Measurements from ENCODE around the gene RNU4-1. TPM values are rescaled to one million over a fixed set of nuclear protein-coding genes. Genes with fewer than 3 reads are reported as not detected.

The RNU4-1 gene
- total and polyA plus RNA-seq, 10 of the 15 experiments (the other 5 are each of a cell fraction or from before 2014, with no cell fraction given), result under 0.01 to 15,332 (median 7.1) TPM; not detected in 3

- Histone ChIP-seq H3K4me3 (no peak overlapping the region), H3K9me3 (replicated peaks; ENCODE audit: control insufficient read depth, insufficient read depth, low read length) (no peaks in the 10 kb centered on the region), H4K20me1 (ENCODE audit: control insufficient read depth, insufficient read depth) (no peaks in the 10 kb centered on the region), H3K79me2 (ENCODE audit: control insufficient read depth, insufficient read depth, low read length) (no peaks in the 10 kb centered on the region), H3K36me3 (ENCODE audit: control insufficient read depth in 2 of 2, insufficient read depth in 2 of 2, low read length in 1 of 2) (no peaks in the 10 kb centered on the region), H3K27me3 (replicated peaks in 1 of 2; ENCODE audit: control insufficient read depth in 2 of 2, insufficient read depth in 2 of 2, low read length in 1 of 2) (no peaks in the 10 kb centered on the region), H3K4me2 (ENCODE audit: control insufficient read depth, insufficient read depth) (no peak overlapping the region), H3K9ac (ENCODE audit: control insufficient read depth, insufficient read depth, low read length) (no peak overlapping the region), H3K27ac (ENCODE audit: control insufficient read depth, insufficient read depth) (no peak overlapping the region), H3K4me1 (ENCODE audit: control insufficient read depth, insufficient read depth, low read length) (no peaks in the 10 kb centered on the region), H2AFZ (ENCODE audit: control insufficient read depth, low read depth, low read length) (no peak overlapping the region)
- intact Hi-C loops (cut with micrococcal nuclease; ENCODE audit: unreplicated experiment), result no loop called here
- DNase-seq (ENCODE audit: low read depth, low spot score), result no peak
- ATAC-seq, result no peak
- whole genome bisulfite sequencing (ENCODE audit: insufficient coverage, insufficient replicate concordance, low lambda C conversion rate, missing lambda C conversion rate), result 50% methylated on average over 3 of the region's 3 CpGs
- BruUV-seq (replicated peaks), result no TSS peak
- CTCF ChIA-PET, result interaction anchor here (1.3 kb wide), 1 partner anchor 56 kb away, joined by 4 read pairs; no protein-coding TSS in a partner anchor
- TF ChIP-seq CHD2 (IDR thresholded peaks at IDR 0.05; ENCODE audit: borderline replicate concordance, low read depth, low read length), result no peak
- no peak for TF ChIP-seq ASH2L (IDR thresholded peaks at IDR 0.05; ENCODE audit: borderline replicate concordance, low read depth)
- no peak for FAIRE-seq
- RAD21 ChIA-PET (ENCODE audit: unreplicated experiment), result interaction anchor here (1.2 kb wide), 1 partner anchor 42 kb away, joined by 3 read pairs; no protein-coding TSS in a partner anchor
- POLR2A ChIA-PET, result interaction anchor here (0.7 kb wide), 1 partner anchor 664 kb away, joined by 3 read pairs; no protein-coding TSS in a partner anchor
- SMC1A ChIA-PET (ENCODE audit: uncharacterized antibody, unreplicated experiment), result no interaction called here
- in situ Hi-C loops (cut with MboI), result no loop called here
Measured at GRCh38 chr12:120284381-120284780, 8.7 kb downstream of the RNU4-1 start.

- no peak overlapping the region for H3K27ac ChIP-seq (ENCODE audit: control insufficient read depth, insufficient read depth)
- H3K4me3 ChIP-seq, result no peak overlapping the region
- FAIRE-seq (no peak), ATAC-seq (no peak), DNase-seq (ENCODE audit: low read depth, low spot score) (no peak)
- no peaks in the 10 kb centered on the region for H3K36me3 ChIP-seq (ENCODE audit: control insufficient read depth in 2 of 2, insufficient read depth in 2 of 2, low read length in 1 of 2)
- H2AFZ ChIP-seq (ENCODE audit: control insufficient read depth, low read depth, low read length), result no peak overlapping the region
- RAD21 ChIA-PET (ENCODE audit: unreplicated experiment), result interaction anchor here (0.7 kb wide), 1 partner anchor 55 kb away, joined by 3 read pairs; no protein-coding TSS in a partner anchor
- intact Hi-C loops (cut with micrococcal nuclease; ENCODE audit: unreplicated experiment) (no loop called here), in situ Hi-C loops (cut with MboI) (no loop called here)
- H3K4me2 ChIP-seq (ENCODE audit: control insufficient read depth, insufficient read depth), result no peak overlapping the region
- POLR2A ChIA-PET, result interaction anchor here (0.6 to 1.3 kb wide), 2 partner anchors 8 to 265 kb away, joined by 3 to 6 read pairs; partner anchors contain the start of gene RNU4-2
- no peak overlapping the region for H3K9ac ChIP-seq (ENCODE audit: control insufficient read depth, insufficient read depth, low read length)
- no peaks in the 10 kb centered on the region for H3K4me1 ChIP-seq (ENCODE audit: control insufficient read depth, insufficient read depth, low read length)
- no peaks in the 10 kb centered on the region for H3K27me3 ChIP-seq (replicated peaks in 1 of 2; ENCODE audit: control insufficient read depth in 2 of 2, insufficient read depth in 2 of 2, low read length in 1 of 2)
- H3K79me2 ChIP-seq (ENCODE audit: control insufficient read depth, insufficient read depth, low read length), result no peaks in the 10 kb centered on the region
- no peaks in the 10 kb centered on the region for H4K20me1 ChIP-seq (ENCODE audit: control insufficient read depth, insufficient read depth)
- no TSS peak for BruUV-seq (replicated peaks)
- 75% methylated on average over 7 of the region's 7 CpGs for WGBS (ENCODE audit: insufficient coverage, insufficient replicate concordance, low lambda C conversion rate, missing lambda C conversion rate)
- CTCF ChIA-PET, result no interaction called here
- H3K9me3 ChIP-seq (replicated peaks; ENCODE audit: control insufficient read depth, insufficient read depth, low read length), result no peaks in the 10 kb centered on the region
- SMC1A ChIA-PET (ENCODE audit: uncharacterized antibody, unreplicated experiment), result interaction anchor here (0.6 to 1.1 kb wide), 2 partner anchors 8 to 123 kb away, joined by 3 read pairs; partner anchors contain the start of gene RNU4-2
- no peak for TF ChIP-seq WRNIP1 (IDR thresholded peaks at IDR 0.05; ENCODE audit: borderline replicate concordance, low read depth, low read length)
- TF ChIP-seq DPF2 (IDR thresholded peaks at IDR 0.05), result no peak
- TF ChIP-seq SMC3 (IDR thresholded peaks at IDR 0.05; ENCODE audit: borderline replicate concordance, low read length), result no peak
- no peak for TF ChIP-seq EZH2 (IDR thresholded peaks at IDR 0.05; ENCODE audit: borderline replicate concordance, control insufficient read depth, low read depth, low read length)
- TF ChIP-seq ZBTB33 (IDR thresholded peaks at IDR 0.05), result no peak
- no peak for TF ChIP-seq CBFB (IDR thresholded peaks at IDR 0.05; ENCODE audit: low read depth)
- TF ChIP-seq NRF1 (conservative IDR thresholded peaks at IDR 0.05; ENCODE audit: low read depth, low read length), result no peak
- TF ChIP-seq CHD1 (IDR thresholded peaks at IDR 0.05; ENCODE audit: low read depth, low read length), result no peak
- TF ChIP-seq RCOR1 (conservative IDR thresholded peaks at IDR 0.05; ENCODE audit: low read depth, low read length), result no peak
- no peak for TF ChIP-seq MYC (IDR thresholded peaks at IDR 0.05; ENCODE audit: insufficient read depth, insufficient read length, insufficient replicate concordance, low read length, severe bottlenecking)
- TF ChIP-seq SMAD5 (IDR thresholded peaks at IDR 0.05; ENCODE audit: low read depth), result no peak
- TF ChIP-seq SMAD1 (IDR thresholded peaks at IDR 0.05; ENCODE audit: low read depth, partially characterized antibody), result no peak
- TF ChIP-seq USF2 (IDR thresholded peaks at IDR 0.05; ENCODE audit: borderline replicate concordance, low read depth, low read length), result no peak
- no peak for TF ChIP-seq STAT1 (conservative IDR thresholded peaks at IDR 0.05)
- no peak for TF ChIP-seq SREBF1 (IDR thresholded peaks at IDR 0.05; ENCODE audit: low read length)
Measured at GRCh38 chr12:120283318-120283717, 9.7 kb downstream of the RNU4-1 start.

Measured in GM12878 (cell line).